Mesodermal cell (in vitro differentiated cells): Measurements from ENCODE around the gene MACROD2.

Source experiments
- H3K27ac ChIP-seq: 2 replicates; pipeline ENCODE4 v1.7.0; 2013; ENCODE audit warnings: mild to moderate bottlenecking, low read depth, low read length, moderate library complexity; ENCODE audit not compliant: severe bottlenecking
- H3K36me3 ChIP-seq: 2 replicates; pipeline ENCODE4 v1.7.1; 2013; ENCODE audit warnings: mild to moderate bottlenecking, low read length, moderate library complexity; ENCODE audit not compliant: control insufficient read depth, insufficient read depth
- H3K4me1 ChIP-seq: one replicate; pipeline ENCODE4 v1.7.1; 2013; ENCODE audit warnings: mild to moderate bottlenecking, low read length; ENCODE audit not compliant: insufficient read depth, control insufficient read depth, poor library complexity, severe bottlenecking
- H3K4me3 ChIP-seq: 2 replicates; pipeline ENCODE4 v1.7.0; 2013; ENCODE audit warnings: low read length, control low read depth, mild to moderate bottlenecking; ENCODE audit not compliant: insufficient read depth, poor library complexity, severe bottlenecking; ENCODE audit errors: extremely low read depth
- H3K9me3 ChIP-seq: 2 replicates; pipeline ENCODE4 v1.7.1; 2013; ENCODE audit warnings: mild to moderate bottlenecking, low read length, moderate library complexity; ENCODE audit not compliant: control insufficient read depth
- WGBS, 2 experiments: methylation state at CpG; one replicate each; pipeline ENCODE4 v1.1.5; 2013; ENCODE audit warnings: missing lambda C conversion rate in 2 of 2; ENCODE audit not compliant: insufficient coverage in 2 of 2; 5-methylcytosine and 5-hydroxymethylcytosine counted together

MACROD2 gene

GRCh38 chr20:14698125-14698524 is 702.8 kb downstream of the MACROD2 start:
- 80% methylated on average over 1 to 3 of the region's 4 CpGs for WGBS, 2 experiments
- H3K4me1 ChIP-seq, result no peaks in the 10 kb centered on the region
- no peaks in the 10 kb centered on the region for H3K36me3 ChIP-seq
- no peak overlapping the region for H3K4me3 ChIP-seq
- no peak overlapping the region for H3K27ac ChIP-seq
- H3K9me3 ChIP-seq, result no peaks in the 10 kb centered on the region

DNA sequence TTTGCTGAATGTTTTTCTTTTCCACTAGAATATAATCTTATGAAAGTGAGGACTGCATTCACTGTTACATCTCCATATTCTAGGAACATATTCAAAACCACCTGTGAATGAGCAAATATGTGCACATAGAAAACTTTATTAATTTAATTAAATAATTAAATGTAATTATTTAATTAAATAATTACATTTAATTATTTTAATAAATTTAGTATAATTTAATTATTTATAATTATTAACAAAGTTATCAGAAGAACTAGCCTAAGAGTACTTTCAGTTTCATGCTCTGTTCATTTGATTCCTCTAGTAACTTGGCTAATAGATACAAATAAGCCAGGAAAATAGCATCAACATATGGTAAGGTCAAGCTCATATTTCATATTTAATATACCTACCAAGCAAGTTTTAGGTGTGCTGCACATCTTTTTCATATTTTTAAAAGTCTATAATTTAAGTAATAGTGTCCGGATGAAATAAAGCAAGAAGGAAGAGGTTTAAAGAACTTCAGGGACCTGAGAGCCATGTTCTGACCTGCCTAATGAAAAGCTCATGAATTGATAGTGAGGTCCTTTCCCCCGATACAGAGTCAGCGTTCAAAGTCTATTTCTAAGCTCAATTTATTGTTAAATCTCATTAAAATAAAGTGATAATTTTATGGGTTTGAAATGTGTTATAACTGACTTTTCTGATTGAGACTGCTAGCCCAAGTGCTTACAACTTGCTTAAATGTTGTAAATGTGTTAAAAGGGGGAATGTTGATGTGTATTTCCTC is 703.5 kb downstream of the MACROD2 start:
- Histone ChIP-seq H3K4me3 (no peak overlapping the region), H3K9me3 (no peaks in the 10 kb centered on the region), H3K27ac (no peak overlapping the region), H3K36me3 (no peaks in the 10 kb centered on the region), H3K4me1 (no peaks in the 10 kb centered on the region)
- WGBS, 2 experiments, result no CpG with 5 or more reads among the region's 3 CpGs

DNA sequence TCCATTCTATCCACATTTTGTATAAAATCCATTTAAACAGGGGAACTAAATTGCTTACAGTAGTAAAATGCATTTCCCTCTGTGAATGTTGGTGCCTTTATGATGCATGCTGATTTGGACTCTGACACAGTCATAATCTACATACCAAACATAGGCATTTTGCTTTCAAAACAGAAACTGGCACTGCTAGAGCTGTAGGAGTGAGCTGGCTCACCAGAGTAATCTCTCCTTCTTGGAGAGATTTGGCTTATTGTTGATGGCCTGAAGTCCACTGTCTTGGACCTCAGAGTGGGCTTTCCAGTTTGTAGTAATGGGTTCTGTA is 705.3 kb downstream of the MACROD2 start:
- Histone ChIP-seq H3K36me3 (no peaks in the 10 kb centered on the region), H3K4me3 (no peak overlapping the region), H3K27ac (no peak overlapping the region), H3K4me1 (no peaks in the 10 kb centered on the region), H3K9me3 (no peaks in the 10 kb centered on the region)

DNA sequence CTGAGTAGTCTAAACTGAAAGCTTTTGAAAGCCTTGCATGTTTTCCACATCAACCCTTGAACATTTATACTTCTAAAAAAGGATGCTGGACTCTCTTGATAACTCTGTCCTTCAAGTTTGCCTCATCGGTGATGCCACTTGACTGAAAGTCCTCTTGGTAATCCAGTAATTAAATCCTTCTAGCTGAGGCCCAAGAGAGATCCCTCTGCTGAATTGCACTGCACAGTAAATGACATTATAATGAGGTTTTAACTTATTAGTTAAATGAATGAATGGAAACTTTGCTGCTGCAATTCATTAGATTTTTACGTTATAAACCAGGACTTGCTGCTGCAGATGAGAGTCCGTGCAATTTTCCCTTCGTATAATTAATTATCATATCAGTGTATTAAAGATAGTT is 706.0 kb downstream of the MACROD2 start:
- Histone ChIP-seq H3K4me1 (no peaks in the 10 kb centered on the region), H3K36me3 (no peaks in the 10 kb centered on the region), H3K4me3 (no peak overlapping the region), H3K9me3 (no peaks in the 10 kb centered on the region), H3K27ac (no peak overlapping the region)
- WGBS, 2 experiments, result 88 to 100% methylated on average over 1 of the region's 4 CpGs

DNA sequence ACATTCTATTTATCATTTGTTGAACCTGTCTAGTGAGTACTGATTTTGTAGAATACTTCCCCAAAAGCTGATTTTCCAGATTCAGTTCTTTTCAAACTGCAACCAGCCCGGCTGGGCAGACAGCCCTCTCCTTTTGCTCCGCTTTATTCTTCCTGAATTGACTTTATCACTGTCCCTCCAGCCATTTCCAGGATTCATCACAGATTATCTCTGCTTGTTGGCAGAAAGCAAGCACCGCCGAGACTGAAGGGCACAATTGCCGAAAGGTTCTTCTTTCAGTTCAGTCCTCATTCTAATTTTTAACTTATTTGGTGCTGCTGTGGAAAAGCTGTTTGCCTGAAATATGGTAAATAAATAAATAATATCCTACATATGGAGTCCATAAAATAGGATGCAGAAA is 711.2 kb downstream of the MACROD2 start:
- WGBS, 2 experiments, result 89 to 93% methylated on average over 2 to 4 of the region's 5 CpGs
- H3K9me3 ChIP-seq, result no peaks in the 10 kb centered on the region
- H3K27ac ChIP-seq, result no peak overlapping the region
- no peaks in the 10 kb centered on the region for H3K36me3 ChIP-seq
- peaks cover 2% of the 10 kb centered on the region for H3K4me1 ChIP-seq
- no peak overlapping the region for H3K4me3 ChIP-seq

DNA sequence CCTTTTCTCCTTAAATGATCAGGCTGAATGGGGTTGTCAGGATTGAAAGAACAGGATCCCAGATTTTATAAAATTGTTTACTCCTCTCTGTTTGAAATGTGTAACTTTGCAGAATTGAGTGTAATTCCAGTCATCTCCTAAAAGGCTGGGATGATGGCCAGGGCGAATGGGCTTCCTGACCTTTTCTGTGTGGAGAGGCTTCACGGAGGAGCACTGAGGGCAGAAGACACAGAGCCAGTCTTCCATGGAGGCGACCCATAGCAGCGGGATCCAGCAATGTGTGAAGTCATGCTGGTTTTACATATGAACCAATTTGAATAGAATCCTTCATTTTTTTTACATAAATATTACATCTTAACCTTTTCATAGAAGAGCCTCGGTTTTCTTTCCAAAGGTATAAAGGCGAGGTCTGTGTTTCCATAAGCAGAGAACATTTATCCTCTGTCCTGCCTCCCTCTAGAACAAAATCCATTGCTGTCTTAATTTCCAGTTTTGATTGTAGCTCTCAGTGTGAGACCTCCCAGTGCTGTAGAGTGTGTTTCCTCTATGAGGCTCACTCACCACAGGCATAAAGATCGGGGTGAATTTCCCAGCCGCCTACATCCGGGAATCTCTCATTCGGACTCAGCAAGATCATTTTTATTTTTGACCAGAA is 711.8 kb downstream of the MACROD2 start:
- 85 to 90% methylated on average over 3 to 6 of the region's 10 CpGs for WGBS, 2 experiments
- Histone ChIP-seq H3K27ac (no peak overlapping the region), H3K4me1 (peaks cover 7% of the 10 kb centered on the region), H3K9me3 (no peaks in the 10 kb centered on the region), H3K4me3 (no peak overlapping the region), H3K36me3 (no peaks in the 10 kb centered on the region)

GRCh38 chr20:14707865-14708596 is 712.7 kb downstream of the MACROD2 start:
- H3K4me1 ChIP-seq, result peaks cover 16% of the 10 kb centered on the region
- H3K36me3 ChIP-seq, result no peaks in the 10 kb centered on the region
- H3K4me3 ChIP-seq, result no peak overlapping the region
- no peak overlapping the region for H3K27ac ChIP-seq
- no peaks in the 10 kb centered on the region for H3K9me3 ChIP-seq
- no CpG with 5 or more reads among the region's 2 CpGs for WGBS, 2 experiments

- H3K27ac ChIP-seq, result no peak overlapping the region
Measured at GRCh38 chr20:14709439-14709838, 714.1 kb downstream of the MACROD2 start.

DNA sequence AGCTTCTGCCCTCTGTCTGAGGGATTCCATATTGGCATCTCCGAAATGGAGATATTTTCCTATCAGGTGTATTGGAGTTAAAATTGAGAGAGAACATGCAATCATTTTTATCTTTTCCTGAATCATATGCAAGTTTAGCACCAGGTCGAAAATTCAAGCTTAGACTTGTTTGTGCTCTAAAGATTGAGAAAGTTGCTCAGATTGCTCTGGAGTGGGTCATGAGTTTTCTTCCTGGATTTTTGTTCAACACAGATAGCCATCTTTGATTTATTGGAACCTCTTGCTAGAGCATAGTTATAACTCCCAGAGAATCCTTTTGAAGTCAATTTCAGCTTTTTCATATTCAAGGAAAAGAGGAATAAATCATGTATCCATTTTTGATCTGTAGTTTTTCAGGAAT is 715.6 kb downstream of the MACROD2 start:
- H3K36me3 ChIP-seq, result no peaks in the 10 kb centered on the region
- no peak overlapping the region for H3K27ac ChIP-seq
- H3K4me3 ChIP-seq, result no peak overlapping the region
- WGBS, 2 experiments, result 80% methylated on average over 1 of the region's 2 CpGs; no CpG with 5 or more reads in 1 of the 2 experiments
- no peaks in the 10 kb centered on the region for H3K9me3 ChIP-seq
- peaks cover 20% of the 10 kb centered on the region for H3K4me1 ChIP-seq

More at GRCh38 chr20:14709439-14709838, 714.1 kb downstream of the MACROD2 start:
- Histone ChIP-seq H3K36me3 (no peaks in the 10 kb centered on the region), H3K4me3 (no peak overlapping the region), H3K4me1 (peaks cover 20% of the 10 kb centered on the region), H3K9me3 (no peaks in the 10 kb centered on the region)
- WGBS, 2 experiments, result 90% methylated on average over 2 of the region's 2 CpGs; no CpG with 5 or more reads in 1 of the 2 experiments

DNA sequence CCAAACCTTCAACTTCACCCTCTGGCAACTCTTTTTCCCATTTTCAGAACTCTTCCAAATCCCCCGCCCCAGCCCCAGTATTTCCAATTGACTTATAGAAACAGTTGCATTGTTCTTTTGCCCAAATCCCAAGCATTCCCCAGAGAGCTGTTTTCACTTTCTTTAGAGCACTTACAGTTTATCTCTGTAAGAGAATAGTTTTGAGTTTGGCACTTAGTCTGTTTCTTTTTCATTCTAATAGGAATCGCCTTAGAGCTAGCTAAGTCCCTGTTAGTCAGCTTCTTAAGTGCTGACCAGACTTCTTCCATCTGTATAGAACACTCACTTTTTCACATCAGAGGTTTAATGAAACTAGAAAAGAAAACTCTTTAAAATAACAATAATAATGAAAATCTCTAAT is 716.3 kb downstream of the MACROD2 start:
- no peaks in the 10 kb centered on the region for H3K9me3 ChIP-seq
- H3K4me1 ChIP-seq, result peaks cover 20% of the 10 kb centered on the region
- H3K27ac ChIP-seq, result peak overlapping the region; percentile 94
- 100% methylated on average over 1 of the region's 2 CpGs; no CpG with 5 or more reads in 1 of the 2 experiments for WGBS, 2 experiments
- no peak overlapping the region for H3K4me3 ChIP-seq
- no peaks in the 10 kb centered on the region for H3K36me3 ChIP-seq
